Osteoblast (primary cell): ENCODE data around the gene ANKRD2. TPM values are rescaled to one million over a fixed set of nuclear protein-coding genes. Genes with fewer than 3 reads are reported as not detected.

Experiments
- DNase-seq: peaks from one replicate; pipeline ENCODE4 v3.0.0; 2011; ENCODE audit warnings: low spot score, mixed read lengths; ENCODE audit not compliant: insufficient read length; ENCODE audit errors: missing footprints
- H2AFZ ChIP-seq: 2 replicates; pipeline ENCODE4 v1.6.0; 2011; ENCODE audit warnings: mild to moderate bottlenecking, low read length
- H3K27ac ChIP-seq: 2 replicates; pipeline ENCODE4 v1.5.1; 2011; ENCODE audit warnings: mild to moderate bottlenecking, low read depth, low read length, moderate library complexity
- H3K27me3 ChIP-seq: 2 replicates; pipeline ENCODE4 v1.6.0; 2012; ENCODE audit warnings: mild to moderate bottlenecking, control low read depth, inconsistent platforms, low read length, moderate library complexity; ENCODE audit not compliant: insufficient read depth
- H3K36me3 ChIP-seq: 2 replicates; pipeline ENCODE4 v1.5.1; 2011; ENCODE audit warnings: mild to moderate bottlenecking, low read length, control low read depth, moderate library complexity; ENCODE audit not compliant: insufficient read depth
- H3K4me1 ChIP-seq: 2 replicates; pipeline ENCODE4 v1.5.1; 2011; ENCODE audit warnings: mild to moderate bottlenecking, low read length, control low read depth, moderate library complexity; ENCODE audit not compliant: insufficient read depth
- H3K4me2 ChIP-seq: 2 replicates; pipeline ENCODE4 v1.6.0; 2011; ENCODE audit warnings: mild to moderate bottlenecking, low read length; ENCODE audit not compliant: insufficient read depth
- H3K4me3 ChIP-seq: fragments of 200-600 bp; sonication (generic); 3 replicates; pipeline ENCODE4 v1.5.1; 2012; ENCODE audit warnings: mild to moderate bottlenecking, low read length, inconsistent platforms; ENCODE audit not compliant: insufficient read depth
- H3K79me2 ChIP-seq: 2 replicates; pipeline ENCODE4 v1.6.0; 2012; ENCODE audit warnings: mild to moderate bottlenecking, low read length, control low read depth, inconsistent platforms; ENCODE audit not compliant: insufficient read depth
- H3K9me3 ChIP-seq: 2 replicates; pipeline ENCODE4 v1.5.1; 2011; ENCODE audit warnings: low read depth, low read length, control low read depth
- H4K20me1 ChIP-seq: 2 replicates; pipeline ENCODE4 v1.6.0; 2012; ENCODE audit warnings: mild to moderate bottlenecking, low read length, control low read depth; ENCODE audit not compliant: insufficient read depth
- CTCF ChIP-seq: IDR thresholded peaks from 2 replicates; pipeline ENCODE4 v1.5.1; 2011; ENCODE audit warnings: mild to moderate bottlenecking, low read depth, low read length, moderate library complexity; ENCODE audit errors: extremely low read depth
- total RNA-seq: library from RNA; depleted of rRNA; stranded (reverse); fragments of >200 nt; gene quantifications from 2 replicates; pipeline ENCODE4 v1.2.3, GENCODE V29; 2012

Gene ANKRD2
- total RNA-seq, 1 donor = 0.72 TPM

GRCh38 chr10:97543025-97543546, 29.5 kb upstream of the ANKRD2 start:
- Histone ChIP-seq H3K27ac (peak overlapping the region; percentile 96), H3K36me3 (no peaks in the 10 kb centered on the region), H3K4me1 (peaks cover 61% of the 10 kb centered on the region), H3K27me3 (no peaks in the 10 kb centered on the region), H2AFZ (no peak overlapping the region), H3K79me2 (peaks cover 26% of the 10 kb centered on the region), H3K9me3 (no peaks in the 10 kb centered on the region), H4K20me1 (peaks cover 3% of the 10 kb centered on the region), H3K4me3 (peak overlapping the region; percentile 33), H3K4me2 (peak overlapping the region; percentile 77)
- DNase-seq = peak; percentile 98
- no peak for TF ChIP-seq CTCF

DNA sequence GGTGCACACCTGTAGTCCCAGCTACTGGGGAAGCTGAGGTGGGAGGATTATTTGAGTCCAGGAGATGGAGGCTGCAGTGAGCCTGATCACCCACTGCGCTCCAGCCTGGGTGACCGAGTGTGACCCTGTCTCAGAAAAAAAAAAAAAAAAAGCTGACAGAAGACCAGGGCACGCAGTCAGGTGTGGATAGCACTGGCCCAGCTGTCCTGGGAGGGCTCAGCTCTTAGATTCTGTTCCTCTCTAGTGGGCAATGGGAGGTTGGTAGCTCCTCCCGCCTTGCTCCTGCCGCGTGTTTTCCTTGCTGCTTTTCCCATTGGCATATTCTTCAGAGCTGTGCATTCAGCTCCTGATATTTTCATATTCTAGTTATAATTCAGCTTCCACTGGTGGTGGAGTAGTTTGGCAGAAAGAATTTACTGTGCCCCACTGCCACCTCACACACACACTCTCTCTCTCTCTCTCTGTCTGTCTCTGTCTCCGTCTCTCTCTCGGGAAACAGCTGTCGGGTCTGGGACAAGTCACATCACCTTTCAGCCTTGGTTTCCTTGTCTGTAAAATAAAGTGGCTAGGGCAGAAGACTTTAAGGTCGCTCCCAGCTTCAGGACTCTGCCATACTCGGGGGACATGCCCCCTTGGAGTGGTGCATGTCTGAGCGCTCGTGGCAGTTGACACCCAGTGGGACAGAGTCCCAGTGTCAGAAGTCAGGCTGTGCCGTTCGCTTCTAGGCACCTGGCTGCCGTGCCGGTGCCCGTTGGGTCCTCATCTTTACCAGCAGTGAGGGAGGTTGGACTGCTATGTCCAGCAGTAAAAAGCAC, 25.9 kb upstream of the ANKRD2 start:
- Histone ChIP-seq H3K4me1 (peaks cover 28% of the 10 kb centered on the region), H3K27me3 (no peaks in the 10 kb centered on the region), H3K4me2 (no peak overlapping the region), H3K9me3 (no peaks in the 10 kb centered on the region), H3K79me2 (peaks cover 35% of the 10 kb centered on the region), H3K27ac (no peak overlapping the region), H3K4me3 (no peak overlapping the region), H4K20me1 (peaks cover 3% of the 10 kb centered on the region), H2AFZ (no peak overlapping the region), H3K36me3 (no peaks in the 10 kb centered on the region)
- no peak for TF ChIP-seq CTCF
- DNase-seq = no peak

- Histone ChIP-seq H3K79me2 (peaks cover 32% of the 10 kb centered on the region), H3K27me3 (no peaks in the 10 kb centered on the region), H3K4me2 (no peak overlapping the region), H3K9me3 (no peaks in the 10 kb centered on the region), H3K4me3 (no peak overlapping the region), H4K20me1 (peaks cover 3% of the 10 kb centered on the region), H2AFZ (no peak overlapping the region), H3K4me1 (peaks cover 23% of the 10 kb centered on the region), H3K27ac (no peak overlapping the region), H3K36me3 (no peaks in the 10 kb centered on the region)
- no peak for TF ChIP-seq CTCF
- no peak for DNase-seq
These were observed 25.3 kb upstream of the ANKRD2 start for GRCh38 chr10:97547271-97547600.

- Histone ChIP-seq H3K27me3 (no peaks in the 10 kb centered on the region), H3K4me2 (no peak overlapping the region), H3K4me3 (no peak overlapping the region), H3K36me3 (no peaks in the 10 kb centered on the region), H3K79me2 (peaks cover 37% of the 10 kb centered on the region), H2AFZ (no peak overlapping the region), H4K20me1 (peaks cover 3% of the 10 kb centered on the region), H3K9me3 (no peaks in the 10 kb centered on the region), H3K27ac (no peak overlapping the region), H3K4me1 (peaks cover 16% of the 10 kb centered on the region)
- DNase-seq = peak; percentile 32
- TF ChIP-seq CTCF = no peak
These were observed 24.6 kb upstream of the ANKRD2 start for GRCh38 chr10:97547962-97548361.
